22Rv1 (cell line): Measurements from ENCODE around the gene FERMT2.

Experiments
- H3K27ac ChIP-seq: fragments of 450-650 bp; 2 replicates; pipeline ENCODE4 v1.5.1; 2017
- ZFX ChIP-seq: fragments of 450-650 bp; IDR thresholded peaks from 2 replicates; pipeline ENCODE4 v1.6.1; 2017; ENCODE audit warnings: antibody characterized with exemption, borderline replicate concordance
- TF ChIP-seq, protein P1 (sequence below): fragments of 450-650 bp; IDR thresholded peaks from 2 replicates; pipeline ENCODE4 v1.5.1; 2017; ENCODE audit warnings: mild to moderate bottlenecking

Gene FERMT2, protein sequence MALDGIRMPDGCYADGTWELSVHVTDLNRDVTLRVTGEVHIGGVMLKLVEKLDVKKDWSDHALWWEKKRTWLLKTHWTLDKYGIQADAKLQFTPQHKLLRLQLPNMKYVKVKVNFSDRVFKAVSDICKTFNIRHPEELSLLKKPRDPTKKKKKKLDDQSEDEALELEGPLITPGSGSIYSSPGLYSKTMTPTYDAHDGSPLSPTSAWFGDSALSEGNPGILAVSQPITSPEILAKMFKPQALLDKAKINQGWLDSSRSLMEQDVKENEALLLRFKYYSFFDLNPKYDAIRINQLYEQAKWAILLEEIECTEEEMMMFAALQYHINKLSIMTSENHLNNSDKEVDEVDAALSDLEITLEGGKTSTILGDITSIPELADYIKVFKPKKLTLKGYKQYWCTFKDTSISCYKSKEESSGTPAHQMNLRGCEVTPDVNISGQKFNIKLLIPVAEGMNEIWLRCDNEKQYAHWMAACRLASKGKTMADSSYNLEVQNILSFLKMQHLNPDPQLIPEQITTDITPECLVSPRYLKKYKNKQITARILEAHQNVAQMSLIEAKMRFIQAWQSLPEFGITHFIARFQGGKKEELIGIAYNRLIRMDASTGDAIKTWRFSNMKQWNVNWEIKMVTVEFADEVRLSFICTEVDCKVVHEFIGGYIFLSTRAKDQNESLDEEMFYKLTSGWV

DNA sequence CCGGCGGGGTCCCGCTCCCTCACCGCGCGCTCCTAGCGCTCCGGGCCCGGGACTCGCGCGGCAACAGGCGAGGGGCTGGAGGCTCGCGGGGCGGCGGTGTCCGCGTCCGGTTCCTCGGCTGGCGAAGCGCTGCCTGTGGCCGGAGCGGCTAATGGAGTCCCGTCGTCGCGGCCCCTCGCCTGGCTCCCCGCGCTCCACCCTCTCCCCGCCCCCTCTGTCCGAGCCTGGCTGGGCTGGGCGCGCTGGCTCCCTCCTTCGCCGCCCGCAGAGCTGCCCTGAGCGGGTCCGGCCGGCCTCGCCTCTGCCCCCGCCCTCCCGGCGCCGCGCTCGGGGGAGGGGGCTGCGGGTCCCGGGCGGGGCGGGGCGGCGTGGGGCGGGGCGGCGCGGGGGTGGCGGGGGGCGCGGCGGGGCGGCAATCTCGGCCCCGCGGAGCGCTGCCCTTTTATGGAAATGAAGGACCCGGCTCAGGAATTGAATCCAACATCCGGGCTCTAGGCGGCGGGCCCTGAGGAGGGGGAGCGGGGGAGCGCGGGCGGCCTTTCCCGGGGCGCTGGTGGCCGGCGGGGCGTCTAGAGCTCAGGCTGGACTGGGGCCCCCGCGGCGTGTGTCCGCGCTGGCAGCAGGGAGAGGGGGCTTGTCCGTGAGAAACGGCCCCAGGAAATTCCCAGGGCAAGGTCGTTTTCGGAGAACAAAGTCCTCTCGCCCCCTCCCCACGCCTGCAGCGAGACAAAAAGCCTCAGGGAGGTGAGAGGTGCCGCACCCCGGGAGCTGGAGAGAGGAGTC lies at the start of gene FERMT2:
TSS of gene FERMT2 (minus strand) at position 153 of the 783 bp plus-strand sequence. CDS start 482 bp downstream, outside the sequence.
- TF ChIP-seq, protein P1, sequence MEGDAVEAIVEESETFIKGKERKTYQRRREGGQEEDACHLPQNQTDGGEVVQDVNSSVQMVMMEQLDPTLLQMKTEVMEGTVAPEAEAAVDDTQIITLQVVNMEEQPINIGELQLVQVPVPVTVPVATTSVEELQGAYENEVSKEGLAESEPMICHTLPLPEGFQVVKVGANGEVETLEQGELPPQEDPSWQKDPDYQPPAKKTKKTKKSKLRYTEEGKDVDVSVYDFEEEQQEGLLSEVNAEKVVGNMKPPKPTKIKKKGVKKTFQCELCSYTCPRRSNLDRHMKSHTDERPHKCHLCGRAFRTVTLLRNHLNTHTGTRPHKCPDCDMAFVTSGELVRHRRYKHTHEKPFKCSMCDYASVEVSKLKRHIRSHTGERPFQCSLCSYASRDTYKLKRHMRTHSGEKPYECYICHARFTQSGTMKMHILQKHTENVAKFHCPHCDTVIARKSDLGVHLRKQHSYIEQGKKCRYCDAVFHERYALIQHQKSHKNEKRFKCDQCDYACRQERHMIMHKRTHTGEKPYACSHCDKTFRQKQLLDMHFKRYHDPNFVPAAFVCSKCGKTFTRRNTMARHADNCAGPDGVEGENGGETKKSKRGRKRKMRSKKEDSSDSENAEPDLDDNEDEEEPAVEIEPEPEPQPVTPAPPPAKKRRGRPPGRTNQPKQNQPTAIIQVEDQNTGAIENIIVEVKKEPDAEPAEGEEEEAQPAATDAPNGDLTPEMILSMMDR = no peak
- TF ChIP-seq ZFX = no peak
- H3K27ac ChIP-seq = peak within 1 kb of the TSS; percentile 81

DNA sequence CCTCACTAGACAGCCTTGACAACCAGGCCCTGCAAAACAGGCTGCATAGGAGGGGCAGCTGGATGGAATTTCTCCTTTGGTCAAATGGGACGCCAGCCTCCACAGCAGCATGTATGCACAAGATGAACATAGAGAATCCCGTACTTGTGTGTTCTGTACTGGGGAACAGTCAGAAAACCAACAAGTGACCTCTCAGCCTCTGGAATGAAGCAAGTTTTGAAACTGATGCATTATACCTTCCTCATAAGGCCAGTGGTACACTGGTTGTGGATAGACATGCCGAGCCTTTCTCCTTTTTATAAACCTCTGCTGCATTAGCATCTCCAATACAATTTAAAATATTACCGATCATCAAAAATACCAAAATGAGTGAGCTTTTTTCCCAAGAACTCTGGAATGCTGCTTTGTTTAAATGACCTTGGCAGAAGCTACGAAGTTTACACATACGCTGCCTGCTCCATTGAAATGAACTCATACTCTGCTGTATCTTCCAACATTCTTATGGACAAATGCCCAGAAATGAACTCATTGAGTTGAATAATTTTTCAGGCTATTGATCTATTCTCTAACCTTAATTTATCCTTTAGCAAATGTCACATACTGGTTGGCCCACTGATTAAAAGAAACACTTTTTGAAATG lies 47.6 kb upstream of the FERMT2 start:
- TF ChIP-seq ZFX = no peak
- TF ChIP-seq, protein P1 = no peak
- no peak overlapping the region for H3K27ac ChIP-seq

- no peak for TF ChIP-seq ZFX
- TF ChIP-seq, protein P1 = no peak
- no peak overlapping the region for H3K27ac ChIP-seq
Observed at GRCh38 chr14:52996493-52996892, 45.6 kb upstream of the FERMT2 start.

DNA sequence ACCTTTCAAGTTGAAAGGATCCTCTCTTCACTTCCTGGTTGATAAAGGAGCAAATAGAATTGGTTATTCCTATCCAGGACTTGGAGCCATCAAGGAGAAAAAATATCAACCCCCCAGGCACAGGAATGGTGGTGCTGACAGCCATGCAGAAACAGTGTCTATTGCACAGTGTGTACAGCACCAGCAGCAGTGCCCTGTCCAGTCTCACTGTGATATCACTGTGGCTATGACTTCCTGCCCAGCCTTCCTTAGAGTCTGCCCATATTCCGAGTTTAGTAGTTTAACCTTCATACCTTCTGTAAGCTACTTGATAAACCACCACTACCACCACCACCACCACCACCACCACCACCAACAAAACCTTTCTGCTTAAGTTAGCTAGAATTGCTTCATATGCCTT lies 45.1 kb upstream of the FERMT2 start:
- TF ChIP-seq, protein P1 = no peak
- TF ChIP-seq ZFX = no peak
- H3K27ac ChIP-seq = no peak overlapping the region

GRCh38 chr14:52992236-52992870 lies 41.5 kb upstream of the FERMT2 start:
- TF ChIP-seq ZFX = no peak
- TF ChIP-seq, protein P1 = no peak
- H3K27ac ChIP-seq = no peak overlapping the region

DNA sequence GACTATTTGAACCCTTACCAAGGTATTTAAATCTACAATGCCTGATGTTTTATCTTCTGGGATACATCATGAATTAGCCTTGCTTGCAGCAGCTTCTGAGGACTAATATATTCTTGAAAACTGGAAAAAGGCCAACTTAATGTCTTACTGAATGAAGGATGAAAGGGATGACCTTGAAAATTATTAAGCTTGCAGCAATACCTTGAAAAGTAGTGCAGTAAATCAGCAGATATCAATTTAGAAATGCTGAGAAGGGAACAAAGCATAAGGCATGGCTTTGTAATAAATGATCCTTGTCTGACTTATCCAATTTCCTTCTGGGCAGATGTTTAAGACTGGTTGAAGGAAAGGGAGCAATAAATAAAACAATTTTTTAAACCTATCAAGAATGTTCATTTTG lies 37.3 kb upstream of the FERMT2 start:
- no peak overlapping the region for H3K27ac ChIP-seq

More for the DNA sequence above, 37.3 kb upstream of the FERMT2 start:
- no peak for TF ChIP-seq ZFX
- TF ChIP-seq, protein P1 = no peak
